OCI-M2 (cell line): ENCODE results near the gene TXLNG.
"Not testable (repeated sequence)": the region's sequence is repeated elsewhere in the genome, so short reads cannot be mapped to it uniquely, and the experiment has no call there.

Experiments used
- DNase-seq: peaks from one replicate; lab custom pipeline; 2025; ENCODE audit not compliant: unreplicated experiment; lab: John Stamatoyannopoulos, UW

TXLNG gene

GRCh38 chrX:16838202-16839066, 52.2 kb downstream of the TXLNG start:
- DNase-seq: no peak

GRCh38 chrX:16839219-16839851, 53.1 kb downstream of the TXLNG start:
- DNase-seq: no peak

- DNase-seq: no peak
Measured at GRCh38 chrX:16839852-16840460, 53.7 kb downstream of the TXLNG start.

- DNase-seq: no peak
Measured at GRCh38 chrX:16842684-16843083, 56.4 kb downstream of the TXLNG start.

- no peak for DNase-seq
Measured at GRCh38 chrX:16843208-16843909, 57.1 kb downstream of the TXLNG start.

GRCh38 chrX:16845686-16846085, 59.4 kb downstream of the TXLNG start:
- no peak for DNase-seq

- DNase-seq: no peak
Measured at GRCh38 chrX:16848541-16848940, 62.3 kb downstream of the TXLNG start.

GRCh38 chrX:16851421-16851820, 65.2 kb downstream of the TXLNG start:
- no peak for DNase-seq

- DNase-seq: no peak
Measured at GRCh38 chrX:16851827-16852226, 65.6 kb downstream of the TXLNG start.

GRCh38 chrX:16852617-16853179, 66.4 kb downstream of the TXLNG start:
- no peak for DNase-seq

GRCh38 chrX:16853537-16853936, 67.3 kb downstream of the TXLNG start:
- no peak for DNase-seq

GRCh38 chrX:16855363-16856075, 69.3 kb downstream of the TXLNG start:
- DNase-seq: no peak

GRCh38 chrX:16856076-16856404, 69.8 kb downstream of the TXLNG start:
- DNase-seq: not testable (repeated sequence)

GRCh38 chrX:16856744-16857143, 70.5 kb downstream of the TXLNG start:
- DNase-seq: no peak

GRCh38 chrX:16862829-16863228, 76.6 kb downstream of the TXLNG start:
- no peak for DNase-seq

- DNase-seq: no peak
Measured at GRCh38 chrX:16867947-16868346, 81.7 kb downstream of the TXLNG start.

- no peak for DNase-seq
Measured at GRCh38 chrX:16868920-16869319, 82.7 kb downstream of the TXLNG start.

- DNase-seq: no peak
Measured at GRCh38 chrX:16869393-16870094, 83.3 kb downstream of the TXLNG start.

GRCh38 chrX:16870095-16870861, 84.0 kb downstream of the TXLNG start, which contains the start of gene RBBP7:
Gene RBBP7 (minus strand): TSS chrX:16870362. CDS start chrX:16870053, 309 bp downstream.
- peak; percentile 28 for DNase-seq
